Hepatocyte (in vitro differentiated cells): ENCODE measurements around the gene CNGA3. TPM values are rescaled to one million over a fixed set of nuclear protein-coding genes. Genes with fewer than 3 reads are reported as not detected.

Source experiments
- DNase-seq: peaks from one replicate; pipeline ENCODE4 v3.0.0-alpha.2; 2016; ENCODE audit warnings: low spot score
- H2AFZ ChIP-seq: fragments of 200-600 bp; sonication (generic); 2 replicates; pipeline ENCODE4 v1.6.0; 2016; ENCODE audit warnings: antibody characterized with exemption, mild to moderate bottlenecking
- H3K27ac ChIP-seq: fragments of 200-600 bp; sonication (generic); 2 replicates; pipeline ENCODE4 v1.5.1; 2016; ENCODE audit warnings: mild to moderate bottlenecking
- H3K27me3 ChIP-seq: fragments of 200-600 bp; sonication (generic); 2 replicates; pipeline ENCODE4 v1.6.1; 2016
- H3K36me3 ChIP-seq: fragments of 200-600 bp; sonication (generic); replicated peaks from 2 replicates; pipeline ENCODE4 v1.5.1; 2016; ENCODE audit warnings: low read depth; ENCODE audit not compliant: insufficient read depth
- H3K4me1 ChIP-seq: fragments of 200-600 bp; sonication (generic); 2 replicates; pipeline ENCODE4 v1.5.1; 2016; ENCODE audit warnings: mild to moderate bottlenecking, moderate library complexity; ENCODE audit not compliant: insufficient read depth
- H3K4me2 ChIP-seq: fragments of 200-600 bp; sonication (generic); 2 replicates; pipeline ENCODE4 v1.6.0; 2016
- H3K4me3 ChIP-seq: fragments of 200-600 bp; sonication (generic); 2 replicates; pipeline ENCODE4 v1.5.1; 2016; ENCODE audit warnings: mild to moderate bottlenecking
- H3K79me2 ChIP-seq: fragments of 200-600 bp; sonication (generic); 2 replicates; pipeline ENCODE4 v1.6.0; 2017; ENCODE audit warnings: mild to moderate bottlenecking
- H3K9me2 ChIP-seq: fragments of 200-600 bp; sonication (generic); replicated peaks from 2 replicates; pipeline ENCODE4 v1.6.0; 2017; ENCODE audit warnings: mild to moderate bottlenecking; ENCODE audit not compliant: insufficient read depth
- H3K9me3 ChIP-seq: fragments of 200-600 bp; sonication (generic); 2 replicates; pipeline ENCODE4 v1.5.1; 2016; ENCODE audit warnings: low read depth, mild to moderate bottlenecking
- H4K20me1 ChIP-seq: fragments of 200-600 bp; sonication (generic); 2 replicates; pipeline ENCODE4 v1.6.0; 2016; ENCODE audit warnings: mild to moderate bottlenecking; ENCODE audit not compliant: insufficient read depth, poor library complexity, severe bottlenecking
- EZH2 ChIP-seq: fragments of 200-600 bp; sonication (generic); IDR thresholded peaks from 2 replicates; pipeline ENCODE4 v1.6.1; 2016; ENCODE audit warnings: antibody characterized with exemption, mild to moderate bottlenecking, borderline replicate concordance
- EZH2phosphoT487 ChIP-seq: fragments of 200-600 bp; sonication (generic); IDR thresholded peaks from one replicate; pipeline ENCODE4 v1.6.1; 2018; ENCODE audit warnings: antibody characterized with exemption, mild to moderate bottlenecking, low read depth, moderate library complexity; ENCODE audit not compliant: unreplicated experiment, severe bottlenecking
- WGBS: methylation state at CpG from one replicate; pipeline ENCODE4 v1.1.6; 2016; ENCODE audit warnings: low lambda C conversion rate; ENCODE audit errors: missing lambda C conversion rate; 5-methylcytosine and 5-hydroxymethylcytosine counted together
- polyA plus RNA-seq: library from polyadenylated mRNA; unstranded; fragments of >200 nt; fragmentation: Nextera tagmentation; extraction: Ambion mirVana; gene quantifications from 2 replicates; pipeline ENCODE4 v1.2.1, GENCODE V29; 2016
- total RNA-seq: library from RNA; depleted of rRNA; stranded (reverse); fragments of >200 nt; gene quantifications from 2 replicates; pipeline ENCODE4 v1.2.3, GENCODE V29; 2014
- TF ChIP-seq, protein P1 (sequence below): fragments of 200-600 bp; sonication (generic); IDR thresholded peaks from 2 replicates; pipeline ENCODE4 v1.5.1; 2016; ENCODE audit warnings: antibody characterized with exemption, mild to moderate bottlenecking; ENCODE audit not compliant: poor library complexity

Gene CNGA3
- total and polyA plus RNA-seq, 2 experiments from 2014 or later, result 0.13 TPM; not detected in 1

DNA sequence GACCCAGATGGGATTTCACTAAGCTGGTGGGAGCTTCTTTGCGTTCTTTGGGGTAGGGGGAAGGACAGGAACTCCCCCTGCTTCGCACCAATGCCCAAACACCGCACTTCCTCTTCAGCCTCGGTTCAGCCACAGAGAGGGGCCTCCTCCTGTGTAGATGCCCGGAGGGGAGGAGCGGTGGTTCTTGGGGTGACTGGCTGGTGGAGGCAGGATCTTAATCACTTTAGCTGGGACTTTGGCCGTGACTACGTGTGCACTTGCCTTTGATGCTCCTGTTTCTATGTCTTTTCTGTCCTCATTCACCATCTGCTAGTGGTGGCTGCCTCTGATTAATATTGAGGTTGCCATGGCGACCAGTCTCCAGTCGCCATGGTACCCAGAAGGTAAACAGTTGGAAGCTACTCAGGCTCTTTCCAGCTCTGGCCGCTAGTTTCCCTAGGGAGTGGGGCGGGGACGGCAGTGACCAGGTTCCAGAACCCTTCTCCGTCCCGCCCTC lies 1.9 kb downstream of the CNGA3 start:
- Histone ChIP-seq H4K20me1 (no peaks in the 10 kb centered on the region), H2AFZ (no peak overlapping the region), H3K4me2 (no peak overlapping the region), H3K9me3 (no peaks in the 10 kb centered on the region), H3K36me3 (no peaks in the 10 kb centered on the region), H3K27me3 (peaks cover 81% of the 10 kb centered on the region), H3K9me2 (no peaks in the 10 kb centered on the region), H3K4me1 (peaks cover 3% of the 10 kb centered on the region), H3K27ac (no peak overlapping the region), H3K79me2 (no peaks in the 10 kb centered on the region), H3K4me3 (no peak overlapping the region)
- TF ChIP-seq EZH2phosphoT487 (no peak), EZH2 (no peak)
- TF ChIP-seq, protein P1, sequence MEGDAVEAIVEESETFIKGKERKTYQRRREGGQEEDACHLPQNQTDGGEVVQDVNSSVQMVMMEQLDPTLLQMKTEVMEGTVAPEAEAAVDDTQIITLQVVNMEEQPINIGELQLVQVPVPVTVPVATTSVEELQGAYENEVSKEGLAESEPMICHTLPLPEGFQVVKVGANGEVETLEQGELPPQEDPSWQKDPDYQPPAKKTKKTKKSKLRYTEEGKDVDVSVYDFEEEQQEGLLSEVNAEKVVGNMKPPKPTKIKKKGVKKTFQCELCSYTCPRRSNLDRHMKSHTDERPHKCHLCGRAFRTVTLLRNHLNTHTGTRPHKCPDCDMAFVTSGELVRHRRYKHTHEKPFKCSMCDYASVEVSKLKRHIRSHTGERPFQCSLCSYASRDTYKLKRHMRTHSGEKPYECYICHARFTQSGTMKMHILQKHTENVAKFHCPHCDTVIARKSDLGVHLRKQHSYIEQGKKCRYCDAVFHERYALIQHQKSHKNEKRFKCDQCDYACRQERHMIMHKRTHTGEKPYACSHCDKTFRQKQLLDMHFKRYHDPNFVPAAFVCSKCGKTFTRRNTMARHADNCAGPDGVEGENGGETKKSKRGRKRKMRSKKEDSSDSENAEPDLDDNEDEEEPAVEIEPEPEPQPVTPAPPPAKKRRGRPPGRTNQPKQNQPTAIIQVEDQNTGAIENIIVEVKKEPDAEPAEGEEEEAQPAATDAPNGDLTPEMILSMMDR, result no peak
- no peak for DNase-seq
- WGBS, result 21% methylated on average over 15 of the region's 15 CpGs

DNA sequence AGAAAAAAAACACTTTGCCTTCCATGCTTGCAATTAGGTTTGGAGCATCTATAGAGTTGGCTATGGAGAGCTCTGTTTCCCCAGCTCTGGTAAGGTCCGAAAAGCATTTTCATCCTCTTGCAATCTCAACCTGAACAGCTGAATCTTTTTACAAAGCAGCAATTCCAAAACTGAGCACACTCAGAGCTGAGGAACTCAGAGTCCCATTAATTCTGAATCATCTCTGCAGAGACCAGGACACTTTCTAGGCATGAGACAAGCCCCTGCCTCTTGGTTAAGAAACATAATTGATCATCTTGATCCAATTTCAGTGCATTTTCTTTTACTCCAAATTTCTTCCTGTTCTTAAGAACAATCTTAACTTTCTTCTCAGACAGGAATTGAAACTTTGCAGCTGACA lies 4.2 kb downstream of the CNGA3 start:
- H3K27ac ChIP-seq, result no peak overlapping the region
- no peak overlapping the region for H3K4me2 ChIP-seq
- no peaks in the 10 kb centered on the region for H3K9me2 ChIP-seq
- H3K27me3 ChIP-seq, result peaks cover 58% of the 10 kb centered on the region
- TF ChIP-seq EZH2phosphoT487, result no peak
- TF ChIP-seq, protein P1, result no peak
- no peak for TF ChIP-seq EZH2
- DNase-seq, result no peak
- H3K36me3 ChIP-seq, result no peaks in the 10 kb centered on the region
- H3K4me1 ChIP-seq, result peaks cover 3% of the 10 kb centered on the region
- H3K9me3 ChIP-seq, result no peaks in the 10 kb centered on the region
- no peak overlapping the region for H3K4me3 ChIP-seq
- no peaks in the 10 kb centered on the region for H4K20me1 ChIP-seq
- WGBS, result 89% methylated on average over 1 of the region's 1 CpG
- no peaks in the 10 kb centered on the region for H3K79me2 ChIP-seq
- H2AFZ ChIP-seq, result no peak overlapping the region

DNA sequence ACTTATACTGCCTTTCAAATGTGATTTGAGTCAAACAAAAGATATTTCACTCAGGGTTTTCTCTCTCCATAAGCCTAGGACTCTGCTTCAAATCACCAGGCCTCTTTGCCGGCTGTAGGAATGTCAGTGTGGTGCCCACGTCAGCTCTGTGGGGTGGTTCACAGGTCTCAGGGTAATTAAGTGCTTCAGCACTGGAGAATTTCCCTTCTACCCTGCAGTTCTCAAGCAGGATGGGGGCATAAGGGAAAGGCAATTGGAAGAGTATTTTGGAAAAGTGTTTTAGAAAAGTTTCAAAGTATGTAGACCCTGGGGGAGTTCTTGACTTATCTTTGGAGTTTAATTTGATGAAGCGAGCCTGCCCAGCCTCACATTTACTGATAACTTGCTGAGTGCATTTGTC lies 9.6 kb downstream of the CNGA3 start:
- no peak overlapping the region for H3K4me3 ChIP-seq

More for the DNA sequence above, 9.6 kb downstream of the CNGA3 start:
- Histone ChIP-seq H3K27ac (peak overlapping the region; percentile 45), H3K36me3 (no peaks in the 10 kb centered on the region), H3K4me2 (no peak overlapping the region), H3K4me1 (no peaks in the 10 kb centered on the region), H2AFZ (no peak overlapping the region), H3K27me3 (peaks cover 5% of the 10 kb centered on the region), H4K20me1 (no peaks in the 10 kb centered on the region), H3K9me3 (no peaks in the 10 kb centered on the region), H3K9me2 (no peaks in the 10 kb centered on the region), H3K79me2 (no peaks in the 10 kb centered on the region)
- WGBS, result 38% methylated on average over 3 of the region's 3 CpGs
- TF ChIP-seq EZH2 (no peak), EZH2phosphoT487 (no peak)
- TF ChIP-seq, protein P1, result no peak
- no peak for DNase-seq
